Astrocyte (in vitro differentiated cells and primary cell): Measurements from ENCODE around the gene COPE.

Experiments
- EZH2 ChIP-seq: IDR thresholded peaks from 2 replicates; pipeline ENCODE4 v1.6.1; 2012; ENCODE audit warnings: mild to moderate bottlenecking, low read length, inconsistent platforms; ENCODE audit not compliant: insufficient read depth
- TF ChIP-seq, protein P1 (sequence below): IDR thresholded peaks from 2 replicates; pipeline ENCODE4 v1.5.1; 2011; ENCODE audit warnings: low read depth, mild to moderate bottlenecking, inconsistent platforms, low read length, moderate library complexity; ENCODE audit not compliant: insufficient read depth

DNA sequence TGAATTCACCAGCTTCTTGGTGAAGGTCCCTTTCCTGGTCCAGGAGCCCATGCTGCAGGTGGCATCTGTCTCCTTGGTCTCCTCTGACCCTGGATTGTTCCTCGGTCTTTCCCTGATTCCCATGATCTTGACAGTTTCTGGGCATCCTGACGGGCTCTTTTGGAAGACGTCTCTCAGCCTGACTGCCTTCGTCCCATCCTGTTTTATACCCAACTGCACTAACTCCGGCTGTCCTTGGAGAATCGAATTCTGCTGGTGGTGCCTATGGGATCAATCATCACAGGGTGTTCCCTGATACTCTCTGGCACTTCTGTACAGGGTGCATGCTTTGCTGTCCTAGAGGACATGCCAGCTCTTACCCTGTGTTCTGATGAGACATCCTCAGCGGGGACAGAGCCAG, 42.3 kb downstream of the COPE start:
- TF ChIP-seq, protein P1, sequence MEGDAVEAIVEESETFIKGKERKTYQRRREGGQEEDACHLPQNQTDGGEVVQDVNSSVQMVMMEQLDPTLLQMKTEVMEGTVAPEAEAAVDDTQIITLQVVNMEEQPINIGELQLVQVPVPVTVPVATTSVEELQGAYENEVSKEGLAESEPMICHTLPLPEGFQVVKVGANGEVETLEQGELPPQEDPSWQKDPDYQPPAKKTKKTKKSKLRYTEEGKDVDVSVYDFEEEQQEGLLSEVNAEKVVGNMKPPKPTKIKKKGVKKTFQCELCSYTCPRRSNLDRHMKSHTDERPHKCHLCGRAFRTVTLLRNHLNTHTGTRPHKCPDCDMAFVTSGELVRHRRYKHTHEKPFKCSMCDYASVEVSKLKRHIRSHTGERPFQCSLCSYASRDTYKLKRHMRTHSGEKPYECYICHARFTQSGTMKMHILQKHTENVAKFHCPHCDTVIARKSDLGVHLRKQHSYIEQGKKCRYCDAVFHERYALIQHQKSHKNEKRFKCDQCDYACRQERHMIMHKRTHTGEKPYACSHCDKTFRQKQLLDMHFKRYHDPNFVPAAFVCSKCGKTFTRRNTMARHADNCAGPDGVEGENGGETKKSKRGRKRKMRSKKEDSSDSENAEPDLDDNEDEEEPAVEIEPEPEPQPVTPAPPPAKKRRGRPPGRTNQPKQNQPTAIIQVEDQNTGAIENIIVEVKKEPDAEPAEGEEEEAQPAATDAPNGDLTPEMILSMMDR: no peak
- no peak for TF ChIP-seq EZH2
